ENCODE data around the gene TRPM2.

DNA sequence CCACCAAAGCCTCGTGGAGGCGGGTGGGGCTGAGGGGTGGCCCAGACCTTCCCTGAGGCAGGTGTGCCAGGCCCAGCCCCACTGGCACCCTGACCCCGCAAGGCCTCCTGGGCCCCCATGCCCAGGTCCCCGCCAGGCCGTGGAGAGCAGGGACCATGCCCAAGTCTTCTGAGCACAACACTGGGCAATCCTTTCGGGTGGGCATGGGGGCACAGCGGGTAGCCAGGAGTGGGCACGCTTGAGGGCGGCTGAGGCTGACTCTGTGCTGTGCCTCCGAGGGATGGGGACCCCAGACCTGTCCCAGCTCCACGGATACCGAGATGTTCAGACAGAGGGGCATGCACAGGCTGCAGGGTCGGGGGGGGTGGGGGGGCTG lies 27.2 kb upstream of the TRPM2 start:
- TF ChIP-seq CTCF (IDR thresholded peaks at IDR 0.05) (no peak), POLR2AphosphoS5 (IDR thresholded peaks at IDR 0.05) (no peak), POLR2A (IDR thresholded peaks at IDR 0.05) (no peak)

All from prostate gland (tissue), 2 donors.